GM12865 (cell line): ENCODE measurements around the gene AKR1C4.
"Not testable (repeated sequence)": the region's sequence is repeated elsewhere in the genome, so short reads cannot be mapped to it uniquely, and the experiment has no call there.

ENCODE experiments used
- DNase-seq: peaks from one replicate; pipeline ENCODE4 v3.0.0; 2010; ENCODE audit warnings: low read depth
- H3K4me3 ChIP-seq: 2 replicates; pipeline ENCODE4 v1.5.1; 2011; ENCODE audit warnings: mild to moderate bottlenecking, low read depth, low read length, control low read depth
- CTCF ChIP-seq: IDR thresholded peaks from 2 replicates; pipeline ENCODE4 v1.5.1; 2011; ENCODE audit warnings: low read length, control low read depth, low read depth, inconsistent platforms; ENCODE audit not compliant: insufficient read depth; ENCODE audit errors: missing control alignments

AKR1C4 gene

GRCh38 chr10:5199398-5199797 lies 2.8 kb downstream of the AKR1C4 start:
- DNase-seq: no peak
- TF ChIP-seq CTCF: no peak
- H3K4me3 ChIP-seq: no peak overlapping the region

DNA sequence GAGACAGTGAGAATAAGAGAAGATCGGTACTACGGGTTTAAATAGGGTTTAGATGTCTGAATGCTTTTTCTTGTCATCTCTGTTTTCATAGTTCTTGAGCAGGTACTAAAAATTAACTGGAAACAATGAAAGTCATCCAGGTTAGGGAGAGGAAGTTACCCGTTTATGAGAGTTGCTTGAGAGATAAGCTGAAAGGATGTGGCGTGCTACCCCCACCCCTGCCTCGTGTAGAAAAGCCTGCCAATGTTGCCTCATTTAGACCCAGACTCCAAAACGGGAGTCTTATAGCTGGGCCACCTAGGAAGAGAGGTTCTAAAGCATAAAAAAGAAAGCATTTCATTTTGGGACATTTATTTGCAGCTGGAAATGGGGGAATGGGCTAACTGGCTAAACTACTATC lies 10.2 kb downstream of the AKR1C4 start:
- H3K4me3 ChIP-seq: no peak overlapping the region
- no peak for DNase-seq
- TF ChIP-seq CTCF: no peak

DNA sequence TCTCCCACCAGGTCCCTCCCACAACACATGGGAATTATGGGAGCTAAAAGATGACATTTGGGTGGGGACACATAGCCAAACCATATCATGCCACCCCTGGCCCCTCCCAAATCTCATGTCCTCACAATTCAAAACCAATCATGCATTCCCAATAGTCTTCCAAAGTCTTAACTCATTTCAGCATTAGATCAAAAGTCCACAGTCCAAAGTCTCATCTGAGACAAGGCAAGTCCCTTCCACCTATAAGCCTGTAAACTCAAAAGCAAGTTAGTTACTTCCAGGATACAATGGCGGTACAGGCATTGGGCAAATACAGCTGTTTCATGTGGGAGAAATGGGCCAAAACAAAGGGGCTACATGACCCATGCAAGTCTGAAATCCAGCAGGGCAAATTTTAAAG lies 13.1 kb downstream of the AKR1C4 start:
- DNase-seq, H3K4me3 ChIP-seq: not testable (repeated sequence)

DNA sequence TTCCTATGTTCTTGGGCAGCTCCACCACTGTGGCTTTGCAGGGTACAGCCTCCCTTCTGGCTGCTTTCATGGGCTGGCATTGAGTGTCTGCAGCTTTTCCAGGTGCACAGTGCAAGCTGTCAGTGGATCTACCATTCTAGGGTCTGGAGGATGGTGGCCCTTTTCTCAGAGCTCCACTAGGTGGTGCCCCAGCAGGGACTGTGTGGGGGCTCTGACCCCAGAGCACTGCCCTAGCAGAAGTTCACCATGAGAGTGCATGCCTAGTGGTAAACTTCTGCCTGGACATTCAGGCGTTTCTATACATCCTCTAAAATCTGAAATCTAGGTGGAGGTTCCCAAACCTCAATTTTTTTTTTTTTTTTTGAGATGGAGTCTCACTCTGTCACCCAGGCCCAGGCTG lies 13.6 kb downstream of the AKR1C4 start:
- DNase-seq: peak; percentile 19

GRCh38 chr10:5211696-5212536 lies 15.3 kb downstream of the AKR1C4 start:
- no peak for DNase-seq
- H3K4me3 ChIP-seq: no peak overlapping the region
- no peak for TF ChIP-seq CTCF

More for the DNA sequence above, 13.6 kb downstream of the AKR1C4 start:
- TF ChIP-seq CTCF: peak; percentile 20
- not testable (repeated sequence) for H3K4me3 ChIP-seq

- TF ChIP-seq CTCF: no peak
Observed at GRCh38 chr10:5216801-5217200, 20.2 kb downstream of the AKR1C4 start.

GRCh38 chr10:5219262-5219661 lies 22.6 kb downstream of the AKR1C4 start:
- H3K4me3 ChIP-seq: no peak overlapping the region
- no peak for DNase-seq
- TF ChIP-seq CTCF: no peak

More at GRCh38 chr10:5216801-5217200, 20.2 kb downstream of the AKR1C4 start:
- DNase-seq: no peak
- H3K4me3 ChIP-seq: no peak overlapping the region

DNA sequence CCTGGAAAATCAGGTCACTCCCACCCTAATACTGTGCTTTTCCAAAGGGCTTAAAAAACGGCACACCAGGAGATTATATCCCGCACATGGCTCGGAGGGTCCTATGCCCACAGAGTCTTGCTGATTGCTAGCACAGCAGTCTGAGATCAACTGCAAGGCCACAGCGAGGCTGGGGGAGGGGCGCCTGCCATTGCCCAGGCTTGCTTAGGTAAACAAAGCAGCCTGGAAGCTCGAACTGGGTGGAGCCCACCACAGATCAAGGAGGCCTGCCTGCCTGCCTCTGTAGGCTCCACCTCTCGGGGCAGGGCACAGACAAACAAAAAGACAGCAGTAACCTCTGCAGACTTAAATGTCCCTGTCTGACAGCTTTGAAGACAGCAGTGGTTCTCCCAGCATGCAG lies 26.3 kb downstream of the AKR1C4 start:
- not testable (repeated sequence) for H3K4me3 ChIP-seq, DNase-seq
